Activated B cell treated with CpG ODN at 0.5 μM for 24 hours (primary cell): ENCODE measurements around the gene STAM2. TPM values are rescaled to one million over a fixed set of nuclear protein-coding genes. Genes with fewer than 3 reads are reported as not detected.

Experiments
- ATAC-seq: fragments of 200-7000 bp; cut with Tn5 transposase; one replicate; pipeline ENCODE4 v1.10.0; 2021; ENCODE audit warnings: low read depth, mild to moderate bottlenecking, moderate library complexity
- CTCF ChIA-PET: fragments of 350-600 bp; sonication (Branson Sonifier 250); formaldehyde crosslinking; loops from one replicate; lab custom pipeline; 2021; ENCODE audit warnings: antibody characterized with exemption; lab: Charles Lee
- POLR2A ChIA-PET: fragments of 350-600 bp; sonication (Branson Sonifier 250); formaldehyde crosslinking; loops from one replicate; lab custom pipeline; 2021; ENCODE audit warnings: antibody characterized with exemption; lab: Charles Lee
- DNase-seq: peaks from one replicate; pipeline ENCODE4 v3.0.0; 2022
- H3K27ac Mint-ChIP-seq: one replicate; pipeline ENCODE4 v1.8.0; 2020; ENCODE audit warnings: mixed read lengths
- H3K27me3 Mint-ChIP-seq: one replicate; pipeline ENCODE4 v1.8.0; 2021; ENCODE audit warnings: mixed read lengths
- H3K36me3 Mint-ChIP-seq: one replicate; pipeline ENCODE4 v1.8.0; 2021; ENCODE audit warnings: low read depth, mixed read lengths
- H3K4me1 Mint-ChIP-seq: one replicate; pipeline ENCODE4 v1.8.0; 2021; ENCODE audit warnings: mixed read lengths
- H3K4me3 Mint-ChIP-seq: one replicate; pipeline ENCODE4 v1.8.0; 2020; ENCODE audit warnings: mild to moderate bottlenecking, mixed read lengths
- H3K9me3 Mint-ChIP-seq: one replicate; pipeline ENCODE4 v1.8.0; 2020; ENCODE audit warnings: mixed read lengths
- intact Hi-C: fragments of 100-400 bp; cut with micrococcal nuclease; formaldehyde crosslinking; loops from one replicate; pipeline ENCODE4 v1.15.1; 2024
- total RNA-seq: library from RNA; stranded (reverse); gene quantifications from 2 replicates; pipeline ENCODE4 v1.2.3, GENCODE V29; 2022
- TF ChIP-seq, protein P1 (sequence below): fragments of 200-600 bp; IDR thresholded peaks from one replicate; pipeline ENCODE4 v1.8.0; 2022; ENCODE audit warnings: antibody characterized with exemption, mild to moderate bottlenecking

The STAM2 gene
- total RNA-seq, 1 donor from 2014 or later: 27.4 TPM

- TF ChIP-seq, protein P1, sequence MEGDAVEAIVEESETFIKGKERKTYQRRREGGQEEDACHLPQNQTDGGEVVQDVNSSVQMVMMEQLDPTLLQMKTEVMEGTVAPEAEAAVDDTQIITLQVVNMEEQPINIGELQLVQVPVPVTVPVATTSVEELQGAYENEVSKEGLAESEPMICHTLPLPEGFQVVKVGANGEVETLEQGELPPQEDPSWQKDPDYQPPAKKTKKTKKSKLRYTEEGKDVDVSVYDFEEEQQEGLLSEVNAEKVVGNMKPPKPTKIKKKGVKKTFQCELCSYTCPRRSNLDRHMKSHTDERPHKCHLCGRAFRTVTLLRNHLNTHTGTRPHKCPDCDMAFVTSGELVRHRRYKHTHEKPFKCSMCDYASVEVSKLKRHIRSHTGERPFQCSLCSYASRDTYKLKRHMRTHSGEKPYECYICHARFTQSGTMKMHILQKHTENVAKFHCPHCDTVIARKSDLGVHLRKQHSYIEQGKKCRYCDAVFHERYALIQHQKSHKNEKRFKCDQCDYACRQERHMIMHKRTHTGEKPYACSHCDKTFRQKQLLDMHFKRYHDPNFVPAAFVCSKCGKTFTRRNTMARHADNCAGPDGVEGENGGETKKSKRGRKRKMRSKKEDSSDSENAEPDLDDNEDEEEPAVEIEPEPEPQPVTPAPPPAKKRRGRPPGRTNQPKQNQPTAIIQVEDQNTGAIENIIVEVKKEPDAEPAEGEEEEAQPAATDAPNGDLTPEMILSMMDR: no peak
- Mint-ChIP-seq H3K36me3 (no peaks in the 10 kb centered on the region), H3K4me3 (no peak overlapping the region), H3K4me1 (no peaks in the 10 kb centered on the region), H3K27ac (no peak overlapping the region), H3K9me3 (no peaks in the 10 kb centered on the region), H3K27me3 (no peaks in the 10 kb centered on the region)
- ChIA-PET POLR2A (no interaction called here), CTCF (no interaction called here)
- no peak for ATAC-seq
- no peak for DNase-seq
- intact Hi-C loops: no loop called here
Observed at GRCh38 chr2:152083202-152083875, 92.2 kb downstream of the STAM2 start.

DNA sequence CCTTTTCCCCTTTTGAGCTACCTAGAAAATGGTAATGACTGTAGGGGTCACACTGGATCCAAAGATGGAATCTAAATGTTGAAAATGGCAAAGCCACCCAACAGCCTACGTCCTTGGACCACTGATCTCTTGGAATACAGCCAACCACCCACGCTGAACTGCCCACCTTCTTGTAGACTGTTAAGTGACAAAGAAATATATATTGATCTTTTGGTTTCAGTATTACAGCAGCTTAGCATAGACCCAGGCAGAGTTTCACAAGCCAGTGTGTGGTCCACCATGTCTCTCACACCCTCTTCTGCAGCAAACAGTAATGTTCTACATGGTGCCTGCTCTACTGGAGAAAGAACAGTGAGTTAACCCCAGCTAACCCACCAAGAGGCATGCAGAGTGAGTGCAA is 96.9 kb downstream of the STAM2 start:
- ChIA-PET POLR2A (no interaction called here), CTCF (no interaction called here)
- H3K9me3 Mint-ChIP-seq: no peaks in the 10 kb centered on the region
- no peaks in the 10 kb centered on the region for H3K27me3 Mint-ChIP-seq
- no peak for DNase-seq
- TF ChIP-seq, protein P1: no peak
- no peaks in the 10 kb centered on the region for H3K36me3 Mint-ChIP-seq
- intact Hi-C loops: no loop called here
- no peak for ATAC-seq
- H3K4me1 Mint-ChIP-seq: no peaks in the 10 kb centered on the region
- no peak overlapping the region for H3K4me3 Mint-ChIP-seq
- no peak overlapping the region for H3K27ac Mint-ChIP-seq

- Mint-ChIP-seq H3K27ac (no peak overlapping the region), H3K9me3 (no peaks in the 10 kb centered on the region), H3K4me1 (no peaks in the 10 kb centered on the region), H3K36me3 (no peaks in the 10 kb centered on the region), H3K4me3 (no peak overlapping the region), H3K27me3 (no peaks in the 10 kb centered on the region)
- TF ChIP-seq, protein P1: no peak
- DNase-seq (no peak), ATAC-seq (no peak)
- intact Hi-C loops: no loop called here
- CTCF ChIA-PET: no interaction called here
- POLR2A ChIA-PET: no interaction called here
Observed at GRCh38 chr2:152078023-152078422, 97.5 kb downstream of the STAM2 start.

DNA sequence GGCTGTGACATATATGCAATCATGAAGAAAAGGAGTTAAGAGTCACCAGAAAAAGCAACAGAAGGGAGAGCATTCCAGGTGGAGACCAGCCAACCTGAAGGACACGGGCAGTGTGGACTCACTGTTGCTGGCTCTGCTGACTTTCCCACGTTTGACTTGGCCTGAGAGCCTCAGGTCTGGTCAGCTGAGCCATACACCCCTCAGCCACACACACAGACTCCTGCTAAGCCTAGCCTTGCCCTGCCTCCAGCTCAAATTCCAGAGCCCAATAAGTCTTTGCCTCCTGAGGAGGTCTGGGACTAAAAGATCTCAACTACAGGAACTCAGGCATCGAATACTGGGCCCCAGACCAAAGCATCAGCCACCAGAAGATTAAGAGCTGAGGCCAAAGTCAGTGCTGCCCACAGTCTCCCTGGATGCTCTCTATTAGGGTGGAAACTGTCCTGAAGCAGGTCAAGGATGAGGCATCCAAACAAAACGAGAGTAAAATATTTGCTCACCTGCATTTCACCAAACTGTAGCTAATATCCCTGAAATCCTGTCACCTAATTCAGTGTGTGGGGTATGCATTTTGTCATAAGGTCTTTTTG is 100.0 kb downstream of the STAM2 start:
- ATAC-seq (no peak), DNase-seq (no peak)
- Mint-ChIP-seq H3K27ac (no peak overlapping the region), H3K4me1 (peaks cover 13% of the 10 kb centered on the region), H3K4me3 (no peak overlapping the region), H3K36me3 (no peaks in the 10 kb centered on the region), H3K9me3 (no peaks in the 10 kb centered on the region), H3K27me3 (no peaks in the 10 kb centered on the region)
- intact Hi-C loops: no loop called here
- POLR2A ChIA-PET: no interaction called here
- CTCF ChIA-PET: no interaction called here
- TF ChIP-seq, protein P1: no peak

- TF ChIP-seq, protein P1: no peak
- Mint-ChIP-seq H3K9me3 (no peaks in the 10 kb centered on the region), H3K27ac (no peak overlapping the region), H3K36me3 (no peaks in the 10 kb centered on the region), H3K27me3 (no peaks in the 10 kb centered on the region), H3K4me1 (peaks cover 16% of the 10 kb centered on the region), H3K4me3 (no peak overlapping the region)
- no peak for DNase-seq
- CTCF ChIA-PET: no interaction called here
- POLR2A ChIA-PET: no interaction called here
- no peak for ATAC-seq
- intact Hi-C loops: no loop called here
Observed at GRCh38 chr2:152072011-152072410, 103.6 kb downstream of the STAM2 start.
